COLO668 (cell line): ENCODE results near the gene SLC16A4.

Source experiments
- DNase-seq: peaks from one replicate; lab custom pipeline; 2025; ENCODE audit not compliant: unreplicated experiment; lab: John Stamatoyannopoulos, UW

The SLC16A4 gene

DNA sequence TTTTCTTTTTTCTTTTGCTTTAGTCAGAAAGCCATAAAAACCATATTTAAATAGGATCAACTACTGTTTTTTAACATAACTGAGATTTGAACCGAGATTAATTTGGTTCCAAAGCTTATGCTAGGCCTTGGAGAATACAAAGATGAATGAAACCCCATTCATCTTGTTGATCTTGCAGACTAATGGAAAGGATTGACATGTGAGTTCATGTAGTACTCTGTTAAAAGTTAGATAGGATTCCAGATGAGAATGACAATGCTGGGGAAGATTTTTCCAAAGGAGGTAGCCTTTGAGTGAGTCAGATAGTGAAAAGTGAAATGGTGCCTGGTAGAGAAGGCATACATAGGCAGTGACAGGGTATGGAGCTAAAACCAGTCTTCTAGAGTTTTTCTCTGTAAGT, 29.0 kb downstream of the SLC16A4 start:
- no peak for DNase-seq

DNA sequence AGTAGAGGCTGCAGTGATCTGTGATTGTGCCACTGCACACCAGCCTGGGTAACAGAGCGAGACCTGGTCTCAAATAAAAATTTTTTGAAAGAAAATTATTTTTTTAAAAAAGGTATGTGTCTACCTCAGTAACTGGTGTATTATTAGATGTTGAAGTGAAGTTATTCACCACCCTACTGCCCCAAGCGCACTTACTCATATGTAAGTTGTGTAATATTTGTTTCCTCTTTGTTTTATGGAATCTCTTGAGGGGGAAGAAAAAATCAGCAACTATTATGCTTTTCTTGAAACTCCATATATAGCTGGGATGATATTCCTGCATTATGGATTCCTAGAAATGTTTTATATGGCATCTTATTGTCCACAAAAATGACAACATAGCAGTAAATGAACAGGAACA, 30.4 kb downstream of the SLC16A4 start:
- no peak for DNase-seq

GRCh38 chr1:110356379-110356778, 34.4 kb downstream of the SLC16A4 start:
- peak; percentile 40 for DNase-seq

DNA sequence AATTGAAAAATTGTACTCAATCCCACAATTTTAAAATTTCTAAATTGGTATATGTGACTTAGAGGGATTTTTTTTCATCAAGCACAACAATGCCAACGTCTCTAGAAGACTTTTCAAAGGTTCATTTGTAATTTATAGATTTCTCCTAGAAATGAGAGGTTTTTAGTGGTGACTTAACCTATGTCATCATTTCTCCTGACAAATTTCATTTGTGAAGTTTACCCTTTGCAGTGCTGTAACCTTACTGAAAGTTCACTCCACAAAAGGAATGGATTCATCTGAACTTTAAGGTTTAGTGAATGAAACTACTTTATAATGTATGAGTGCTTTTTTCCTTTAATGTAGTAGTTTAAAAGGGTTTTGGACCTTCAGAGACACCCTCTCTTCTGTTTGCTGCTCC, 35.5 kb downstream of the SLC16A4 start:
- DNase-seq = no peak

- no peak for DNase-seq
Observed at GRCh38 chr1:110350360-110350759, 40.5 kb downstream of the SLC16A4 start.

DNA sequence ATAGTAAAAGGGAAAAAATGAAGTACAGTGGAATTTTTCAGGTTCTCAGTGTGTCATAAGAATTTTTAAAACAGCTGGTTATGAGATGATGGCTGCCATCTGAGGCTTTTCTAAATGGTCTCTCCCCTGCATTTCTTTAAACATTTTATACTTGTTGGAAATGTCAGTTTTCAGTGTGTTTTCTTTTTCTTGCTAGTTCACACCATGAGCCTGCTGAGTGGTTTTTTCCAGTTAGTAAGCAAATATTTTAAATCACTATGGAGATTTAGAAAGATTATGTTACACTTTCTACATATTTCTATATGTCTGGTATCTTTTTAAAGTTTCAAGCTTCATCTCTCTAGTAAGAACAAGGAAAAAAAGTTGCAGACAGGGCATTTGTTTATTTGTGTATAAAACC, 42.1 kb downstream of the SLC16A4 start:
- DNase-seq = no peak

DNA sequence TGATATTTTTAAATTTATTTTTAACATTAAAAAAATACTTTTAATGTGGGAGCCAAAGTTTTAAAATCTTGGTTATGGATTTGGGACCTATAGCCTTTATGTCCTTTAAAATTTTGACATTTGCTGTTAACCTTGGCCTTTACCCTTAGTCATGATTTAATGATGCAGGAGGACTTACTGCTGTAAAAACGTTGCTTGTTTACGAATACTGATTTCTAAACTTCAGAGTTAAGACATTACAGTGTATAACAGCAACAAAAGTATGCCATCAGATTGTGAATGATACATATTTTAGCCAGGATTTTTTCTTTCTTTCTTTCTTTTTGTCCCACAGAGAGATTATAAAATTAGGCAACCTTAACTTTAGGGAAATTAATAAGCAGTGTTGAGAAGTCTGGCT, 42.8 kb downstream of the SLC16A4 start:
- no peak for DNase-seq

- DNase-seq = peak; percentile 38
Observed at GRCh38 chr1:110347182-110347893, 43.5 kb downstream of the SLC16A4 start.

DNA sequence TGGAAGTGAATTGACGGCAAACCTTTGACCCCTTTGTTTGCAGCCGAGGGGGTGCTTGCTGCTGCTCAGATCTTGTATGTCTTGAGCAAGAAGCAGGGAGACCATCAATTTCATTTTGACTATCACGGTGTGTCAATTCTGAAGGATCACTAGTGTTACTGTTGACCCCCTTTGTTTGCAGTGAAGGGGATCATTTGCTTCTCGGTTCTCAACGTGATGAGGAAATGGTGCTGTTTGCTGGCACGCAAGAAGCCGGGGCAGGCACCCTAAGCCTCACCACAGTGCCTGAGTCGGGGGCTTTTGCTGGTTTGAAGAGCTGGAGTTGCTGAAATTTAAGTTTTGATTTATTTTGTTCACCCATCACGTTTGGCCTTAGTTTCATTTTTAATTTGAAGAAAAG, 44.1 kb downstream of the SLC16A4 start:
- DNase-seq = no peak

DNA sequence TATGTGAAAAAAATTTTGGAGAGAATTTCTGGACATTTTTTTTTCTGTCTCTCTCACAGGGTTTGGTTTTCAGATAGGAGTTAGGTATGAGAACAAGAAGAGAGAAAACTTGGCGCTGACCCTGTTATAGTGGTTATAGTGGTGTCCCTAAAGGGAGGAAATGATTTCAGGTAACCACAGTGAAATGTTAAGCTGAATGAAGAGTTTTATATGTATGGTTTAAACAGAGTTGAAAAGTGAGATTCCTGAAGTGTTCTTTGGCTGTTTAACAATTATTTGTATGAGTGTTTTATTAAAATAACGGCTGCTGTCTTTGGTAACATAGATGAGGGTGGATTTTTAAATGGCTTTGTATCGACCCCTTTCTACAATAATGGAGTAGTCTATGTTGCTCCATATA, 45.3 kb downstream of the SLC16A4 start:
- DNase-seq = no peak

GRCh38 chr1:110344152-110344551, 46.7 kb downstream of the SLC16A4 start:
- DNase-seq = no peak

- DNase-seq = no peak
Observed at GRCh38 chr1:110343249-110343648, 47.6 kb downstream of the SLC16A4 start.

DNA sequence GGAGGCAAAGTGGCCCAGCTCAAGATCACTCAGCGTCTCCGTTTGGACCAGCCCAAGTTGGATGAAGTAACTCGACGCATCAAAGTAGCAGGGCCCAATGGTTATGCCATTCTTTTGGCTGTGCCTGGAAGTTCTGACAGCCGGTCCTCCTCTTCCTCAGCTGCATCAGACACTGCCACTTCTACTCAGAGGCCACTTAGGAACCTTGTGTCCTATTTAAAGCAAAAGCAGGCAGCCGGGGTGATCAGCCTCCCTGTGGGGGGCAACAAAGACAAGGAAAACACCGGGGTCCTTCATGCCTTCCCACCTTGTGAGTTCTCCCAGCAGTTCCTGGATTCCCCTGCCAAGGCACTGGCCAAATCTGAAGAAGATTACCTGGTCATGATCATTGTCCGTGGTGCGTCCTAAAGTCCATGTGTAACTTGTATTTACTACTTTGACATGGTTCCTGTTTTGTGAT, 48.9 kb downstream of the SLC16A4 start:
- DNase-seq = no peak

DNA sequence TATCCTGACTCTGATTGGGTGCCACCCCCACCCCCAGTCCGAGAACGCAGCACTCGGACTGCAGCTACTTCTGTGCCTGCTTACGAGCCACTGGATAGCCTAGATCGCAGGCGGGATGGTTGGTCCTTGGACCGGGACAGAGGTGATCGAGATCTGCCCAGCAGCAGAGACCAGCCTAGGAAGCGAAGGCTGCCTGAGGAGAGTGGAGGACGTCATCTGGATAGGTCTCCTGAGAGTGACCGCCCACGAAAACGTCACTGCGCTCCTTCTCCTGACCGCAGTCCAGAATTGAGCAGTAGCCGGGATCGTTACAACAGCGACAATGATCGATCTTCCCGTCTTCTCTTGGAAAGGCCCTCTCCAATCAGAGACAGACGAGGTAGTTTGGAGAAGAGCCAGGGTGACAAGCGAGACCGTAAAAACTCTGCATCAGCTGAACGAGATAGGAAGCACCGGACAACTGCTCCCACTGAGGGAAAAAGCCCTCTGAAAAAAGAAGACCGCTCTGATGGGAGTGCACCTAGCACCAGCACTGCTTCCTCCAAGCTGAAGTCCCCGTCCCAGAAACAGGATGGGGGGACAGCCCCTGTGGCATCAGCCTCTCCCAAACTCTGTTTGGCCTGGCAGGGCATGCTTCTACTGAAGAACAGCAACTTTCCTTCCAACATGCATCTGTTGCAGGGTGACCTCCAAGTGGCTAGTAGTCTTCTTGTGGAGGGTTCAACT, 49.5 kb downstream of the SLC16A4 start:
- DNase-seq = peak; percentile 59

GRCh38 chr1:110340207-110340468, 50.7 kb downstream of the SLC16A4 start:
- no peak for DNase-seq

GRCh38 chr1:110339407-110340206, 51.2 kb downstream of the SLC16A4 start:
- DNase-seq = peak; percentile 78

GRCh38 chr1:110338886-110339406, 51.9 kb downstream of the SLC16A4 start, which contains the start of gene RBM15:
TSS of gene RBM15 (plus strand) at chr1:110339377. CDS start at chr1:110339406, 29 bp downstream.
- peak; percentile 99 for DNase-seq

- DNase-seq = peak; percentile 96
Observed at GRCh38 chr1:110338309-110338885, 52.4 kb downstream of the SLC16A4 start.

DNA sequence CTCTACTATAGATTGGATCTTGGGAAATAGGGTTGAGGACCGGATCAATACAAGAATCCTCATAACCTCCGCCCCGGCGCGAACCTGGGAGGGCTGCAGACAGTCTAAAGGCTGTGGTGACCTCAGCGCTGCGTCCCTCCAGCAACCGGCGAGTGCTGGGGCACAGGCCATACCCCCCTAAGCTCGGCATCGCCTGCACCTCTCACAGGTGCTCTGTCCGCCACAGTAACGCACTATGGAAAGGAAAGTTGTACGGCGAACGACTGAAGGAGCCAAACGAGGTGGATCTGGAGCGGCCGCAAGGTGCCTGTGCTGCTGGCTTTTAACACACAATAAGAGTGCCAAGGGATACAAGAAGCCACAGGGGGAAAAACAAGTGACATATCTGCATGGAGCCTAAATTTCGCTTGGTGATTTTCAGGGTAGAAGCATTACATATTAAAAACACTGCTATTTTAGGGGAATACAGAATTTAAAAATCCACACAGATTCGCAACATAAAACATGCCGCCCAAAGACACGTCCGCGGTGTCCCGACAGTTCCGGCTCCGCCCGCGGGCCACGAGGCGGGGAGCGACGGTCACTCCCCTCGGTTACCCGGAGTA, 53.0 kb downstream of the SLC16A4 start:
- peak; percentile 82 for DNase-seq

DNA sequence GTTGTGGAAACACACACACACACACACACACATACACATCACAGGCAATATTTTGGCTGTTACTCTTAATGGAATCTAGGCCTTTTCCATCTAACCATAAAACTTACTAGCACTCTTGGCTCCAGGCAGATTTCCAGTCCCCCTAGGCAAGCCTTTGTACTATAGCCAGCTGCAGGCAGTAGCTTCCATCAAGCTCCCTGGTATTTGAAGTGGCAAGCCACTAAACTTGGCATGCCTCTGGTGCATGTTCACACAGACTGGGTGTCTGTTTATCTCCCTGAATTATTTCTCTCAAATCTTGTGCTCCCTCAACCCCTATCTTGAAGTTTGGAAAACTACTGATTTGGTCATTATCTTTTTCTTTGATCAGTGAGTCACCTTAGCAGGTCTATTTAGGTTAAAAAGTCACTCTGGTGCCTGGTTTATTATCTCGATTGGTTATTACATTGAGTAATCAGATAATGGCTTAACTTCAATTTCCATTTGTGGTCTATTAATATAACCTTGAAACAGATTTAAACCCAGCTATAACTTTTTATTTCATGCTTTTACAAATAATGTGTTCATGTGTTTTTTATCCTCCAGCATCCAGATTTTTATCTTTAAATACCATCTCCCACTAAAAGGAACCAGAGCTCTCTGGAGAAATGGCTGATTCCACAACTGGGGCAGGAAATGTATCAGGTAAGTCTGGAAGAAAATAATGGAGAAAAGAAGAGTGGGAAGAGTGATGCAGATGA, 54.4 kb downstream of the SLC16A4 start:
- no peak for DNase-seq
